ENCODE results near the gene LDB2. TPM values are rescaled to one million over a fixed set of nuclear protein-coding genes. Genes with fewer than 3 reads are reported as not detected.

Gene LDB2
- total and polyA plus RNA-seq, 2 donors (not counting 3 experiments of a cell fraction or from before 2014, with no cell fraction given): 127 to 223 TPM

GRCh38 chr4:16738558-16738957, 159.9 kb downstream of the LDB2 start:
- H3K4me3 ChIP-seq (replicated peaks in 1 of 3; ENCODE audit: insufficient read depth in 1 of 3, low read depth in 1 of 3, low read length in 3 of 3): no peak overlapping the region
- FAIRE-seq: no peak
- no TSS peak for BruUV-seq (replicated peaks)
- no peaks in the 10 kb centered on the region for H4K20me1 ChIP-seq (replicated peaks; ENCODE audit: control insufficient read depth, extremely low read depth, insufficient read depth, low read length)
- POLR2A ChIA-PET: no interaction called here
- no peak overlapping the region for H3K27ac ChIP-seq (ENCODE audit: insufficient read depth, low read depth, low read length)
- no peak overlapping the region for H2AFZ ChIP-seq (ENCODE audit: low read depth, low read length)
- dilution Hi-C loops (cut with MboI; ENCODE audit: extremely low pct_ligation_motif_present, low sequenced_read_pairs): no loop called here
- DNase-seq (ENCODE audit: low read depth, low spot score): no peak
- no peaks in the 10 kb centered on the region for H3K9me3 ChIP-seq (replicated peaks; ENCODE audit: control insufficient read depth, insufficient read depth, low read length)
- H3K79me2 ChIP-seq (ENCODE audit: control insufficient read depth, insufficient read depth, low read length): no peaks in the 10 kb centered on the region
- H3K27me3 ChIP-seq (ENCODE audit: control insufficient read depth in 2 of 2, insufficient read depth in 2 of 2, low read length in 2 of 2): no peaks in the 10 kb centered on the region
- no peak overlapping the region for H3K4me2 ChIP-seq (ENCODE audit: insufficient read depth, low read length)
- intact Hi-C loops (cut with micrococcal nuclease): no loop called here
- H3K4me1 ChIP-seq (ENCODE audit: control insufficient read depth, extremely low read depth, insufficient read depth, low read length): no peaks in the 10 kb centered on the region
- no peak overlapping the region for H3K9ac ChIP-seq (replicated peaks; ENCODE audit: extremely low read depth, insufficient read depth, low read length)
- TF ChIP-seq GATA2 (IDR thresholded peaks at IDR 0.05; ENCODE audit: insufficient read depth, insufficient read length, low read depth, low read length): no peak
- no peaks in the 10 kb centered on the region for H3K36me3 ChIP-seq (ENCODE audit: control insufficient read depth in 2 of 2, extremely low read depth in 1 of 2, insufficient read depth in 2 of 2, low read length in 2 of 2)
- H3K9me1 ChIP-seq (replicated peaks; ENCODE audit: control insufficient read depth, extremely low read depth, insufficient read depth, low read length): no peaks in the 10 kb centered on the region
- CTCF ChIA-PET: interaction anchor here (1.7 kb wide), 1 partner anchor 9 kb away, joined by 3 read pairs; no protein-coding TSS in a partner anchor

GRCh38 chr4:16733509-16733908, 164.9 kb downstream of the LDB2 start:
- Histone ChIP-seq H3K79me2 (ENCODE audit: control insufficient read depth, insufficient read depth, low read length) (no peaks in the 10 kb centered on the region), H3K27me3 (ENCODE audit: control insufficient read depth in 2 of 2, insufficient read depth in 2 of 2, low read length in 2 of 2) (no peaks in the 10 kb centered on the region), H3K9ac (replicated peaks; ENCODE audit: extremely low read depth, insufficient read depth, low read length) (no peak overlapping the region), H4K20me1 (replicated peaks; ENCODE audit: control insufficient read depth, extremely low read depth, insufficient read depth, low read length) (no peaks in the 10 kb centered on the region), H3K9me1 (replicated peaks; ENCODE audit: control insufficient read depth, extremely low read depth, insufficient read depth, low read length) (no peaks in the 10 kb centered on the region), H3K4me3 (replicated peaks in 1 of 3; ENCODE audit: insufficient read depth in 1 of 3, low read depth in 1 of 3, low read length in 3 of 3) (no peak overlapping the region), H3K9me3 (replicated peaks; ENCODE audit: control insufficient read depth, insufficient read depth, low read length) (no peaks in the 10 kb centered on the region), H3K27ac (ENCODE audit: insufficient read depth, low read depth, low read length) (no peak overlapping the region), H3K36me3 (ENCODE audit: control insufficient read depth in 2 of 2, extremely low read depth in 1 of 2, insufficient read depth in 2 of 2, low read length in 2 of 2) (peaks cover 0 to 2% of the 10 kb centered on the region in 2 experiments), H3K4me1 (ENCODE audit: control insufficient read depth, extremely low read depth, insufficient read depth, low read length) (no peaks in the 10 kb centered on the region), H2AFZ (ENCODE audit: low read depth, low read length) (no peak overlapping the region), H3K4me2 (ENCODE audit: insufficient read depth, low read length) (no peak overlapping the region)
- TF ChIP-seq MYC (IDR thresholded peaks at IDR 0.05; ENCODE audit: low read depth, low read length): no peak
- TF ChIP-seq POLR2AphosphoS5 (IDR thresholded peaks at IDR 0.05; ENCODE audit: insufficient read depth, low read depth, low read length): no peak
- TF ChIP-seq FOS (IDR thresholded peaks at IDR 0.05; ENCODE audit: borderline replicate concordance, insufficient read depth, low read length): no peak
- TF ChIP-seq MAX (IDR thresholded peaks at IDR 0.05; ENCODE audit: insufficient read depth, insufficient read length): no peak
- TF ChIP-seq GATA2 (IDR thresholded peaks at IDR 0.05; ENCODE audit: insufficient read depth, insufficient read length, low read depth, low read length): no peak
- TF ChIP-seq JUN (IDR thresholded peaks at IDR 0.05; ENCODE audit: borderline replicate concordance, insufficient read depth, insufficient read length, low read depth): no peak
- TF ChIP-seq EZH2 (IDR thresholded peaks at IDR 0.05; ENCODE audit: borderline replicate concordance, low read depth, low read length, severe bottlenecking): no peak
- TF ChIP-seq CTCF (IDR thresholded peaks at IDR 0.05; ENCODE audit: extremely low read depth in 1 of 2, insufficient read depth in 1 of 2, low read depth in 1 of 2, low read length in 2 of 2): no peak
- no peak for TF ChIP-seq POLR2A (IDR thresholded peaks at IDR 0.05; ENCODE audit: low read depth, low read length)
- intact Hi-C loops (cut with micrococcal nuclease) (no loop called here), dilution Hi-C loops (cut with MboI; ENCODE audit: extremely low pct_ligation_motif_present, low sequenced_read_pairs) (no loop called here)
- DNase-seq (ENCODE audit: low read depth, low spot score) (no peak), FAIRE-seq (no peak)
- BruUV-seq (replicated peaks): no TSS peak
- ChIA-PET CTCF (no interaction called here), POLR2A (no interaction called here)
